Heart right ventricle (tissue), 16 donors: Measurements from ENCODE around the gene RAC2. TPM values are rescaled to one million over a fixed set of nuclear protein-coding genes. Genes with fewer than 3 reads are reported as not detected.

ENCODE experiments used
- ATAC-seq, 8 donors: fragments of 200-7000 bp; cut with Tn5 transposase; one replicate each; pipeline ENCODE4 v1.9.1; 2020; ENCODE audit warnings: mild to moderate bottlenecking in 8 of 8, moderate library complexity in 8 of 8, moderate number of reproducible peaks in 1 of 8
- DNase-seq, 2 donors: peaks; one replicate each; pipeline ENCODE4 v3.0.0-alpha.2; 2020
- H3K27ac ChIP-seq, 10 donors: fragments of 200-600 bp; sonication (generic) in 2 of 10; one replicate each; pipeline versions ENCODE4 v1.5.0 to v1.8.0; 2020 to 2022; ENCODE audit warnings: mild to moderate bottlenecking in 3 of 10
- H3K27me3 ChIP-seq, 7 donors: fragments of 200-600 bp; one replicate each; pipeline ENCODE4 v1.8.0; 2021 to 2022; ENCODE audit warnings: mild to moderate bottlenecking in 2 of 7
- H3K36me3 ChIP-seq, 9 donors: fragments of 200-600 bp; sonication (generic) in 1 of 9; one replicate each; pipeline versions ENCODE4 v1.5.0 to v1.8.0; 2020 to 2022; ENCODE audit warnings: mild to moderate bottlenecking in 2 of 9
- H3K4me1 ChIP-seq, 9 donors: fragments of 200-600 bp; sonication (generic) in 1 of 9; one replicate each; pipeline versions ENCODE4 v1.5.0 to v1.8.0; 2020 to 2022; ENCODE audit warnings: mild to moderate bottlenecking in 4 of 9
- H3K4me3 ChIP-seq, 10 donors: fragments of 200-600 bp; sonication (generic) in 2 of 10; one replicate each; pipeline versions ENCODE4 v1.5.0 to v1.8.0; 2020 to 2022; ENCODE audit warnings: mild to moderate bottlenecking in 7 of 10, moderate library complexity in 2 of 10
- H3K9me3 ChIP-seq, 11 donors: fragments of 200-600 bp in 10 of 11; sonication (generic) in 2 of 11; one replicate each; pipeline versions ENCODE4 v1.5.0 to v1.8.0; 2013 to 2022; ENCODE audit warnings: mild to moderate bottlenecking in 2 of 11, control low read depth in 1 of 11, moderate library complexity in 1 of 11
- WGBS, 2 donors: extraction: QIAGEN DNeasy Blood & Tissue Kit; methylation state at CpG; one replicate each; pipeline ENCODE4 v1.1.7; 2013; ENCODE audit warnings: inconsistent platforms in 1 of 2; 5-methylcytosine and 5-hydroxymethylcytosine counted together
- intact Hi-C, 10 donors: fragments of 100-400 bp; cut with DNase I; formaldehyde crosslinking; loops; one replicate each; pipeline versions ENCODE4 v1.11.1 to v1.14.2; 2022
- polyA plus RNA-seq, 2 donors: library from polyadenylated mRNA; stranded (reverse); fragments of 200-250 nt; gene quantifications; one replicate each; pipeline ENCODE4 v1.2.3, GENCODE V29; 2013
- total RNA-seq, 10 donors: library from RNA; stranded (reverse); fragmentation: NEBNext Ultra II Directional in 3 of 10; extraction: Animal tissue kit (Norgen Biotek cat#: 25700) in 3 of 10; gene quantifications; one replicate each; pipeline versions ENCODE4 v1.2.1 to v1.2.4, GENCODE V29; 2021 to 2023
- TF ChIP-seq, protein P1 (sequence below), 9 donors: fragments of 200-600 bp; sonication (generic) in 2 of 9; IDR thresholded peaks; one replicate each; pipeline versions ENCODE4 v1.5.0 to v1.8.0; 2021 to 2022; ENCODE audit warnings: antibody characterized with exemption in 9 of 9, mild to moderate bottlenecking in 5 of 9, moderate library complexity in 1 of 9
- donor health status: Arrhythmogenic right ventricular cardiomyopathy.
- donor health status: ischemic (EF 13 %, LVEDD 7.1; RV severe dilation, severe dysfunction).
- donor health status: healthy with polysubstance abuse.
- donor health status: DM: no; HTN: yes; CAD: no.
- donor health status: DM: no; HTN: no; CAD: no.
- donor health status: ischemic (EF 25% LVEDD 6.9; RV normal size, moderate dysfunction).
- donor health status: ischemic (EF 25% LVEDD 5.7; RV mildly dilated, moderate dysfunction).
- donor health status: healthy.
- donor health status: DM: yes; HTN: yes; CAD: no.
- donor health status: Ischemic cardiomyopathy.
- donor health status: ischemic (EF 35%, LVEDD 5.7; RV mildly dilated, moderate dysfunction).
- donor health status: nonischemic (EF 11% LVEDD 7.7; RV severe dilation, severe dysfunction).
- donor health status: DM: yes; HTN: yes; CAD: no.
- donor health status: PGD.
- donor health status: ischemic (EF 29% LVEDD 5.4; RV normal size, mild dysfunction).
- donor health status: nonischemic (EF 23%, LVEDD 6.1; RV moderate dilation, normal function).

RAC2 gene
- total and polyA plus RNA-seq, 12 donors, result 1.1 to 37.1 (median 3.5) TPM

DNA sequence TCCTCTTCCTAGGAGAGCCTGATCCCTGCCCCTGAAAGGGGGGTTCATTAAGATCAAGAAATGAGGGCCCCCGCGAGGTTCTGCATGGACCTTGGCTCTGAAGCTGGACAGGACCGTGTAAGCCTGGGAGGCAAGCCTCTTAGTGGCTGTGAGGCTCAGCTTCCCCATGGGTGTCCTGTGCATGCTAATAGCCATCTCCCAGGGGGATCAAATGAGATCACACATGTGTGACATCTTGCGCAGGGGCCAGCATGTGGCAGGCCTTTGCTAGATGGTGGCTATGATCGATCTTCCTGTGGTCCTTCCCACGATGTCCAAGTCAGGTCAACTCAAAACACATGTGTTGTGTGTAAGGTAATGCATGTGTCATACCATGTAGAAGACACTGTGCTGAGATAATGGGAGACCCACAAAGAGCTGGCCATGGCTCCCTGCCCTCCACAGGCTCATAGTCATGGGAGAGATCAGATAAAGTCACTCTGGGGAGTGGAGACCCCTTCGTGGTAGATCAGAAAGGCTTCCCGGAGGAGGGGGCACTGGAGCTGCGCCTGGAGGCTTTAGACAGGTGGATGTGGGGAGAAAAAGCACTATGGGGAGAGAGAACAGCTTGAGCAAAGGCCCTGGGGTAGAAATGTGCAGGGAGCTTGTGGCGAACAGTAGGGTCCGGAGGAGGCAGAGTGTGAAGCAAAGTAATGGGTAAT lies 3.7 kb downstream of the RAC2 start:
- WGBS, 2 donors, result 70 to 74% methylated on average over 11 of the region's 11 CpGs
- peaks cover 0 to 91% (median 0%) of the 10 kb centered on the region in 9 donors for H3K4me1 ChIP-seq
- TF ChIP-seq, protein P1, sequence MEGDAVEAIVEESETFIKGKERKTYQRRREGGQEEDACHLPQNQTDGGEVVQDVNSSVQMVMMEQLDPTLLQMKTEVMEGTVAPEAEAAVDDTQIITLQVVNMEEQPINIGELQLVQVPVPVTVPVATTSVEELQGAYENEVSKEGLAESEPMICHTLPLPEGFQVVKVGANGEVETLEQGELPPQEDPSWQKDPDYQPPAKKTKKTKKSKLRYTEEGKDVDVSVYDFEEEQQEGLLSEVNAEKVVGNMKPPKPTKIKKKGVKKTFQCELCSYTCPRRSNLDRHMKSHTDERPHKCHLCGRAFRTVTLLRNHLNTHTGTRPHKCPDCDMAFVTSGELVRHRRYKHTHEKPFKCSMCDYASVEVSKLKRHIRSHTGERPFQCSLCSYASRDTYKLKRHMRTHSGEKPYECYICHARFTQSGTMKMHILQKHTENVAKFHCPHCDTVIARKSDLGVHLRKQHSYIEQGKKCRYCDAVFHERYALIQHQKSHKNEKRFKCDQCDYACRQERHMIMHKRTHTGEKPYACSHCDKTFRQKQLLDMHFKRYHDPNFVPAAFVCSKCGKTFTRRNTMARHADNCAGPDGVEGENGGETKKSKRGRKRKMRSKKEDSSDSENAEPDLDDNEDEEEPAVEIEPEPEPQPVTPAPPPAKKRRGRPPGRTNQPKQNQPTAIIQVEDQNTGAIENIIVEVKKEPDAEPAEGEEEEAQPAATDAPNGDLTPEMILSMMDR (IDR thresholded peaks at IDR 0.05), result no peak
- intact Hi-C loops, result no loop called here
- peak overlapping the region in 1 of 10 donors; percentile 90 for H3K27ac ChIP-seq
- H3K4me3 ChIP-seq, result peak overlapping the region in 1 of 10 donors; percentile 71
- no peaks in the 10 kb centered on the region for H3K9me3 ChIP-seq
- peaks cover 13 to 97% (median 89%) of the 10 kb centered on the region in 7 donors for H3K27me3 ChIP-seq
- no peak for ATAC-seq
- no peak for DNase-seq
- peaks cover 0 to 48% (median 0%) of the 10 kb centered on the region in 9 donors for H3K36me3 ChIP-seq

DNA sequence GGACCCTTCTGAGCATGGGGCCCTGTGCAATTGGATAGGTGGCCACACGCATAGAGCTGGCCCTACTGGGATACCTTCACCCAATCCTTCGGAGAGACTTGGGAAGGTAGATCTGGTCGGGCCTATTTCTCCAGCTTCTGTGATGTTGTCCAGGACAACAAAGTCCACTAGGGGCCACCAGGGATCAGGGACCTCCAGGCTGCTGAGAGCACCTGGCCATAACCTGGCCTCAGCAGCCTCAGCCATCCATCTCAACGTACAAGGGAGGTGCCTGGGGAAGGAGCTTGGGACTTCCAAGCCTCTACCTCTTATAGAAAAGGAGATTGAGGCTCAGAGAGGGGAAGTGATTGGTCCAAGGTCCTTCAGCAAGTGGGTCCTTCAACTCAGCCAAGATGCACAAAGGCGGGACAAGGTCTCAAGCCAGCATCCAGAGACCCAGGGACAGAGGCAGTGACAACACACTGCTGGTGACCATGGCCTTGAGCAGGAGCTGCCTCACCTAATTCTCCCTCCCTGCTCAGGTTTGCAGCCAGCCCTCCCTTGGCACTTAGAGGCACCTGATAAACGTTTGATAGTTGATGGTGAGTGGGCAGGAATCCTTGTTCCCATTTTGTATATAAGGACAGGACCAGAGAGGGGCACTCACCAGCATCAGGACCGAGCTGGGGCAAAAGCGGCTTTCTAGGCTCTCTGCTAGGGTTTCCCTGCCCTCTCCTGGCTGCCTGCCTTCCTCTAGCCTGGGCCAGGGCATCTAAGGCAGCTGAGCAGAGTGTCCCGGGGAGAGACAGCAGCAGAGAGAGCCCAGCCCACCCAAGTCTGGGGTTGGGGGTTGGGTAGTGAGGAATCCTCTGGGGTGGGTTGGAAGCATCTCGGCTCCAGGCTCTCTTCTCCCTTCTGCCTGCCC lies 4.5 kb downstream of the RAC2 start:
- ATAC-seq, result no peak

DNA sequence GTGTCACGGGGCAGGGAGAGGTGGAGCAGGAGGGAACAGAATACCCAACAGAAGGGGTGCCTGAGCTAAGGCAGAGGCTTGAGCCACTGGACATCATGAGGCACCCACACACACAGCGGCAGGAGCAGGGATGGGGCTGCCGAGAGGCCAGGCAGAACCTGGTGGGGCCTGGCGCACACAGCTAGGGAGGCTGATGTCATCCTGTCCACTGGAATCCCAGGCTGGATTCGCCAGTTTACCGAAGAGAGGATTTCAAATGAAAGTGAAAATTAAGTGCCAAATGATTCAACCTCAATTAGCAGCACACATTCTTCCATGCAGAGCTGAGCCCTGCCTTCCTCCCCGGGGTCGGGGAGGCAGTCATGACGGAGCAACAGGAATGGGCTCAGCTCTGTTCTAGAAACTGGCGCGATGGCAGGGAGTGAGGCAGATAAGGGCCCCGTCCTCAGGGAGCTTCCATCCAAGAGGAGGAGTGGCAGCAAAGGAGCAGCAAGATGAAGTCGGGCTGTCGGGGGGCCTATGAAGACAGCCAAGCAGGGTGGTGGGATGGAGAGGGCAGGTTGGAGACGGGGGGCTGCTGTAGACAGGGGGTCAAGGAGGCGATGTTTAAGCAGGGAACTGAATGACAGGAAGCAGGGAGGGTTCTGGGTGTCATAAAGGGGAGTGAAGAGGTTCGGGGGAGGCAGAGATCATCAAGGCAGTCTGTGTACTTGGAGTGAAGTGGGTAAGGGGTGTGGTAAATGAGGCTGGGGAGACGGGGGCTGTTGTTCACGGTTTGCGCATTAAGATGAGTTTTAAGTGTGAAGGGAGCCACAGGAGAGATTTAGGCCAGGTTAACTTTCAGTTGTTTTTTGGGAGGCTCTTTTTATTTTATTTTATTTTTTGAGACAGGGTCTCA lies 6.4 kb downstream of the RAC2 start:
- H3K4me3 ChIP-seq, result peak overlapping the region in 1 of 10 donors; percentile 7
- intact Hi-C loops, result no loop called here
- ATAC-seq (peak in 1 of 8 donors; percentile 10), DNase-seq (no peak)
- peaks cover 0 to 63% (median 0%) of the 10 kb centered on the region in 9 donors for H3K36me3 ChIP-seq
- peaks cover 0 to 89% (median 0%) of the 10 kb centered on the region in 9 donors for H3K4me1 ChIP-seq
- no peaks in the 10 kb centered on the region for H3K9me3 ChIP-seq
- H3K27me3 ChIP-seq, result peaks cover 7 to 96% (median 86%) of the 10 kb centered on the region in 7 donors
- H3K27ac ChIP-seq, result peak overlapping the region in 1 of 10 donors; percentile 71
- TF ChIP-seq, protein P1 (IDR thresholded peaks at IDR 0.05), result no peak
- 50 to 60% methylated on average over 20 of the region's 20 CpGs for WGBS, 2 donors

More for the DNA sequence above, 4.5 kb downstream of the RAC2 start:
- 64 to 67% methylated on average over 10 of the region's 10 CpGs for WGBS, 2 donors
- Histone ChIP-seq H3K27me3 (peaks cover 13 to 97% (median 91%) of the 10 kb centered on the region in 7 donors), H3K9me3 (no peaks in the 10 kb centered on the region), H3K4me3 (no peak overlapping the region), H3K36me3 (peaks cover 0 to 49% (median 0%) of the 10 kb centered on the region in 9 donors), H3K4me1 (peaks cover 0 to 90% (median 0%) of the 10 kb centered on the region in 9 donors), H3K27ac (peak overlapping the region in 1 of 10 donors; percentile 90)
- TF ChIP-seq, protein P1 (IDR thresholded peaks at IDR 0.05), result no peak
- no peak for DNase-seq
- intact Hi-C loops, result no loop called here
